ENCODE results near the gene SMAGP.

SMAGP gene

GRCh38 chr12:51242120-51242519 is 28.1 kb downstream of the SMAGP start:
- Histone ChIP-seq H3K9me3 (ENCODE audit: insufficient read depth, low read length) (no peaks in the 10 kb centered on the region), H3K36me3 (ENCODE audit: insufficient read depth, insufficient read length, low read length) (peaks cover 56% of the 10 kb centered on the region), H3K27me3 (ENCODE audit: insufficient read depth, insufficient read length) (no peaks in the 10 kb centered on the region), H3K9ac (ENCODE audit: insufficient read length, low read depth) (no peak overlapping the region), H3K4me1 (ENCODE audit: insufficient read depth, insufficient read length) (peaks cover 2% of the 10 kb centered on the region), H3K4me3 (ENCODE audit: insufficient read length, low read depth) (no peak overlapping the region)
- TF ChIP-seq ZNF274 (IDR thresholded peaks at IDR 0.05; ENCODE audit: low read depth, low read length), result no peak
- no peak for TF ChIP-seq SUZ12 (IDR thresholded peaks at IDR 0.05; ENCODE audit: extremely low read depth, insufficient read depth, insufficient read length)
- TF ChIP-seq YY1 (IDR thresholded peaks at IDR 0.05; ENCODE audit: insufficient read depth, insufficient read length), result no peak
- no peak for DNase-seq (ENCODE audit: low read depth, low spot score)

DNA sequence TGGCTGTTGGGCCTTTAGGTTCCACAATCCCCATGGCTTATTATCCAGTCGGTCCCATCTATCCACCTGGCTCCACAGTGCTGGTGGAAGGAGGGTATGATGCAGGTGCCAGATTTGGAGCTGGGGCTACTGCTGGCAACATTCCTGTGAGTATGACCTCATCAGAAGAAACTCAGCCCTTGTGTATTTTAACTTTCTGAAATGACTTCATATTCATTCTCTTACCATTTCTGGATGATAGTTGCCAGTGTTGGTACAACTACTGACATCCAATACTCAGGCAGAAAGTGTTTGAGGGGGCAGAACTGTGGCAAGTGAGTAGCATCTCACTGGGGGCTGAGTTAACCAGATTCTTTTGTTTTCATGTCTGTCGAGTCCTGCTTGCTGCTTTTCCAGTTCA is 29.2 kb downstream of the SMAGP start:
- Histone ChIP-seq H3K36me3 (ENCODE audit: insufficient read depth, insufficient read length, low read length) (peaks cover 49% of the 10 kb centered on the region), H3K9me3 (ENCODE audit: insufficient read depth, low read length) (no peaks in the 10 kb centered on the region), H3K9ac (ENCODE audit: insufficient read length, low read depth) (no peak overlapping the region), H3K4me1 (ENCODE audit: insufficient read depth, insufficient read length) (peaks cover 2% of the 10 kb centered on the region), H3K4me3 (ENCODE audit: insufficient read length, low read depth) (no peak overlapping the region), H3K27me3 (ENCODE audit: insufficient read depth, insufficient read length) (no peaks in the 10 kb centered on the region)
- TF ChIP-seq YY1 (IDR thresholded peaks at IDR 0.05; ENCODE audit: insufficient read depth, insufficient read length), result no peak
- no peak for TF ChIP-seq ZNF274 (IDR thresholded peaks at IDR 0.05; ENCODE audit: low read depth, low read length)
- no peak for TF ChIP-seq SUZ12 (IDR thresholded peaks at IDR 0.05; ENCODE audit: extremely low read depth, insufficient read depth, insufficient read length)
- DNase-seq (ENCODE audit: low read depth, low spot score), result no peak

GRCh38 chr12:51238510-51239334 is 31.5 kb downstream of the SMAGP start, which contains the start of gene DAZAP2:
DAZAP2 (plus strand) TSS chr12:51238826; CDS start chr12:51238908, 82 bp downstream.
- Histone ChIP-seq H3K36me3 (ENCODE audit: insufficient read depth, insufficient read length, low read length) (peaks cover 31% of the 10 kb centered on the region), H3K9me3 (ENCODE audit: insufficient read depth, low read length) (no peaks in the 10 kb centered on the region), H3K4me1 (ENCODE audit: insufficient read depth, insufficient read length) (peaks cover 2% of the 10 kb centered on the region), H3K9ac (ENCODE audit: insufficient read length, low read depth) (peak within 1 kb of the TSS; percentile 100), H3K4me3 (ENCODE audit: insufficient read length, low read depth) (peak within 1 kb of the TSS; percentile 100), H3K27me3 (ENCODE audit: insufficient read depth, insufficient read length) (no peaks in the 10 kb centered on the region)
- peak; percentile 95 for DNase-seq (ENCODE audit: low read depth, low spot score)
- no peak for TF ChIP-seq YY1 (IDR thresholded peaks at IDR 0.05; ENCODE audit: insufficient read depth, insufficient read length)
- TF ChIP-seq ZNF274 (IDR thresholded peaks at IDR 0.05; ENCODE audit: low read depth, low read length), result no peak
- no peak for TF ChIP-seq SUZ12 (IDR thresholded peaks at IDR 0.05; ENCODE audit: extremely low read depth, insufficient read depth, insufficient read length)

DNA sequence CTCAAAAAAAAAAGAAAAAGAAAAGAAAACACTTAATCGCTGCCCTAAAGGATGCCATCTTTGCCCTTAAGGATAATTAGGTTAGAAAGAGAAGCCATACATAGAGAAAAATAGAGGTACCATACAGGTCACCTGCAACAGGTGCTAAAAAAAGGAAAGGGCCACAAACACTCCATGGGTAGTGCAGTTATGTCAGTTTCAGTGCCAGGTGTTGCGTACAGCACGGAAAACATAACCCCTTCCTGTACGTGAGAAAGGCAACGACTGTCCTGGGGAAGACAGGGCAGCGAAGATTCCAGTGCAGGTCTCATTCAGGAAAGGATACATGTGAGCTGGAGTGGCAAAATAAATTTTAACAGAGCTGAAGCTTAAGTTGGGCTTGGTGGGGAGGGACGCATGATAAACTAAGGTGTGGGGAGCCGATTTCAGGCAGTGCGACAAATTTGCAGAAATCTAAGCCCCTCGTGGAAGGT is 32.1 kb downstream of the SMAGP start:
- Histone ChIP-seq H3K27me3 (ENCODE audit: insufficient read depth, insufficient read length) (no peaks in the 10 kb centered on the region), H3K4me1 (ENCODE audit: insufficient read depth, insufficient read length) (peaks cover 2% of the 10 kb centered on the region), H3K36me3 (ENCODE audit: insufficient read depth, insufficient read length, low read length) (peaks cover 28% of the 10 kb centered on the region), H3K9me3 (ENCODE audit: insufficient read depth, low read length) (no peaks in the 10 kb centered on the region), H3K9ac (ENCODE audit: insufficient read length, low read depth) (peak overlapping the region; percentile 83), H3K4me3 (ENCODE audit: insufficient read length, low read depth) (peak overlapping the region; percentile 31)
- no peak for TF ChIP-seq SUZ12 (IDR thresholded peaks at IDR 0.05; ENCODE audit: extremely low read depth, insufficient read depth, insufficient read length)
- TF ChIP-seq YY1 (IDR thresholded peaks at IDR 0.05; ENCODE audit: insufficient read depth, insufficient read length), result no peak
- no peak for TF ChIP-seq ZNF274 (IDR thresholded peaks at IDR 0.05; ENCODE audit: low read depth, low read length)
- DNase-seq (ENCODE audit: low read depth, low spot score), result no peak

GRCh38 chr12:51234530-51234929 is 35.7 kb downstream of the SMAGP start:
- no peak overlapping the region for H3K9ac ChIP-seq (ENCODE audit: insufficient read length, low read depth)
- H3K4me1 ChIP-seq (ENCODE audit: insufficient read depth, insufficient read length), result no peaks in the 10 kb centered on the region
- H3K36me3 ChIP-seq (ENCODE audit: insufficient read depth, insufficient read length, low read length), result no peaks in the 10 kb centered on the region
- no peaks in the 10 kb centered on the region for H3K27me3 ChIP-seq (ENCODE audit: insufficient read depth, insufficient read length)
- DNase-seq (ENCODE audit: low read depth, low spot score), result no peak
- H3K4me3 ChIP-seq (ENCODE audit: insufficient read length, low read depth), result no peak overlapping the region
- TF ChIP-seq YY1 (IDR thresholded peaks at IDR 0.05; ENCODE audit: insufficient read depth, insufficient read length), result no peak
- TF ChIP-seq SUZ12 (IDR thresholded peaks at IDR 0.05; ENCODE audit: extremely low read depth, insufficient read depth, insufficient read length), result no peak
- TF ChIP-seq ZNF274 (IDR thresholded peaks at IDR 0.05; ENCODE audit: low read depth, low read length), result no peak
- no peaks in the 10 kb centered on the region for H3K9me3 ChIP-seq (ENCODE audit: insufficient read depth, low read length)

GRCh38 chr12:51232642-51233041 is 37.6 kb downstream of the SMAGP start:
- no peaks in the 10 kb centered on the region for H3K27me3 ChIP-seq (ENCODE audit: insufficient read depth, insufficient read length)
- TF ChIP-seq ZNF274 (IDR thresholded peaks at IDR 0.05; ENCODE audit: low read depth, low read length), result no peak
- no peak for TF ChIP-seq YY1 (IDR thresholded peaks at IDR 0.05; ENCODE audit: insufficient read depth, insufficient read length)
- no peak for TF ChIP-seq SUZ12 (IDR thresholded peaks at IDR 0.05; ENCODE audit: extremely low read depth, insufficient read depth, insufficient read length)

GRCh38 chr12:51229116-51229809 is 41.0 kb downstream of the SMAGP start:
- no peaks in the 10 kb centered on the region for H3K9me3 ChIP-seq (ENCODE audit: insufficient read depth, low read length)
- no peak overlapping the region for H3K4me3 ChIP-seq (ENCODE audit: insufficient read length, low read depth)
- H3K9ac ChIP-seq (ENCODE audit: insufficient read length, low read depth), result no peak overlapping the region
- no peaks in the 10 kb centered on the region for H3K4me1 ChIP-seq (ENCODE audit: insufficient read depth, insufficient read length)
- no peaks in the 10 kb centered on the region for H3K27me3 ChIP-seq (ENCODE audit: insufficient read depth, insufficient read length)
- TF ChIP-seq YY1 (IDR thresholded peaks at IDR 0.05; ENCODE audit: insufficient read depth, insufficient read length), result no peak
- no peak for DNase-seq (ENCODE audit: low read depth, low spot score)
- no peaks in the 10 kb centered on the region for H3K36me3 ChIP-seq (ENCODE audit: insufficient read depth, insufficient read length, low read length)

More at GRCh38 chr12:51232642-51233041, 37.6 kb downstream of the SMAGP start:
- Histone ChIP-seq H3K4me1 (ENCODE audit: insufficient read depth, insufficient read length) (no peaks in the 10 kb centered on the region), H3K4me3 (ENCODE audit: insufficient read length, low read depth) (no peak overlapping the region), H3K36me3 (ENCODE audit: insufficient read depth, insufficient read length, low read length) (no peaks in the 10 kb centered on the region), H3K9ac (ENCODE audit: insufficient read length, low read depth) (no peak overlapping the region), H3K9me3 (ENCODE audit: insufficient read depth, low read length) (no peaks in the 10 kb centered on the region)
- no peak for DNase-seq (ENCODE audit: low read depth, low spot score)

Measured in NT2/D1 (cell line).